Effector CD4-positive, alpha-beta T cell (primary cell): ENCODE measurements around the gene CDK5RAP3.
"Not testable (repeated sequence)": the region's sequence is repeated elsewhere in the genome, so short reads cannot be mapped to it uniquely, and the experiment has no call there.

Source experiments
- DNase-seq: peaks from one replicate; pipeline ENCODE4 v3.0.0-alpha.2; 2020

The CDK5RAP3 gene

DNA sequence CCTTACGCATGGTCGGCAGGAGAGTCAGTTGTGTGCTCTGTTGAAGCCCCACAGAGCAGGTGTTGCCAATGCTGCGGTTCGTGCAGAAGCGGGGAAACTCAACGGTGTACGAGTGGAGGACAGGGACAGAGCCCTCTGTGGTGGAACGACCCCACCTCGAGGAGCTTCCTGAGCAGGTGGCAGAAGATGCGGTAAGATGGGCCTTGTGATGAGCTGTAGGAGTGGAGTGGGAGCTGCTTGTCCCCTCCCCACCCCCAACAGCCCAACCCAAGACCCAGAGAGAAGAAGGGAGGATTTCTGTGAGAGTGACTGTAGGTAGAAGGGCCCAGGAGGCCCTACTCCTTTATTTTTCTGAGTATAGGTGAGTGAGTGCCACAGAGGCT, 4.9 kb downstream of the CDK5RAP3 start:
- DNase-seq: no peak

DNA sequence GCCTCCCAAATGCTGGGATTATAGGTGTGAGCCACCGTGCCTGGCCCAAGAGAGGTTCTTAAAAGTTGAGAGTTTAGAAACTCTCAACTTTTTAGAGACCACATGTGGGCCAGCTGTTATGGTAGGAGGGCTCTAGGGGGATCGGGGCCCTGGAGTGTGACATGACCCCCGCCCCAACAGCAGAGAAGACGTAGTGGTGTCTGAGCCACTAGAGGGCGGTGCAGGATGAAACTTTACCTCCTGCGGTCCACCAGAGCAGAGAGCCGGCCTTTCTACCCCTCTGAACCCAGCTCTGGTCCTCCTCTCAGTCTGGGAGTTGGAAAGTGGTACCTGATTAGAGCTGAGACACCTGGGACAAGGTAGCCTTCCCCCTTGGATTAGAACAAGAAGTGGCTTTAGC, 7.4 kb downstream of the CDK5RAP3 start:
- DNase-seq: peak; percentile 25

DNA sequence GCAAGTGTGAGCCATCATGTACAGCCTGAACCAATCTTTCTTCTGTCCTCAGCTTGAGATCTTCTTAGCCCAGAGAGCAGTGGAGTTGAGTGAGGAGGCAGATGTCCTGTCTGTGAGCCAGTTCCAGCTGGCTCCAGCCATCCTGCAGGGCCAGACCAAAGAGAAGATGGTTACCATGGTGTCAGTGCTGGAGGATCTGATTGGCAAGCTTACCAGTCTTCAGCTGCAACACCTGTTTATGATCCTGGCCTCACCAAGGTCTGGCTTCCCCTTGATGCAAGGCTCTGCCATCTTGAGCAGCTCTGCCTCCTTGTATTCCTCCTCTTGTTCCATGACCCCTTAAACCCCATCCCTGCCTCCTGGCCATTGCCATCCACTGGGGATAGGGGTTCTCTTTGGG, 9.6 kb downstream of the CDK5RAP3 start:
- DNase-seq: no peak

DNA sequence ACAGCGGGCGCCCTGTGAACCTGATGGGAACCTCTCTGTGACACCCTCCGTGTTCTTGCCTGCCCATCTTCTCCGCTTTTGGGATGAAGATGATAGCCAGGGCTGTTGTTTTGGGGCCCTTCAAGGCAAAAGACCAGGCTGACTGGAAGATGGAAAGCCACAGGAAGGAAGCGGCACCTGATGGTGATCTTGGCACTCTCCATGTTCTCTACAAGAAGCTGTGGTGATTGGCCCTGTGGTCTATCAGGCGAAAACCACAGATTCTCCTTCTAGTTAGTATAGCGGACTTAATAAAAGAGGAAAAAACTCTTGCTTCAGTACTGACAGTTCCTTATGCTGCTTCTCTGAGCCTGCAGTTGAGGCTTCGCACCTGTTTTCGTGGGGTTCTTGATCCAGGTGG, 10.5 kb downstream of the CDK5RAP3 start:
- no peak for DNase-seq

DNA sequence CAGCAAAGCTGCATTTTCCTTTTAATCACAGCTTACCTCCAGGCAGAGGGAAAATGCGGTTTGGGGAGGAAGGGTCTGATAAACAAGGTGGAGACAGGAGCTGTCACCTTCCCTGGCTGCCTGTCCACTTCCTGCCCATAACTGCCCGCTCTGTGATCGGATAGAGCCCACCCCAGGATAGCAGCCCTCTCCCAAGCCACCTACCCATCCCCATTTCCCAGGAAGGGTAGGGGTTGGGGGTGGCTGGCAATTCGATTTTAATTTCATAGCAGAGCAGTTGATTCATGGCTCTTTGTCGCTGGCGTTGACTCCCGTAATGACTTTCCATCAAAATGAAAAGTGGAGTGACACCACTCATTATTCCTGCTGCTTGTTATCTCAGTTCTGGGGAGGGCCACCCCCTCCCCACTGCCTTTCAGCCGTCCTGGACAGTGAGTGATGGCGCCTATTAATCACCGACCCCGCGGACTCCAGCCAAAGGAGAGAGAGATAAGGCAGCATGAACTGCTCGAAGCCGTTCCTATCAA, 11.2 kb downstream of the CDK5RAP3 start:
- DNase-seq: no peak

DNA sequence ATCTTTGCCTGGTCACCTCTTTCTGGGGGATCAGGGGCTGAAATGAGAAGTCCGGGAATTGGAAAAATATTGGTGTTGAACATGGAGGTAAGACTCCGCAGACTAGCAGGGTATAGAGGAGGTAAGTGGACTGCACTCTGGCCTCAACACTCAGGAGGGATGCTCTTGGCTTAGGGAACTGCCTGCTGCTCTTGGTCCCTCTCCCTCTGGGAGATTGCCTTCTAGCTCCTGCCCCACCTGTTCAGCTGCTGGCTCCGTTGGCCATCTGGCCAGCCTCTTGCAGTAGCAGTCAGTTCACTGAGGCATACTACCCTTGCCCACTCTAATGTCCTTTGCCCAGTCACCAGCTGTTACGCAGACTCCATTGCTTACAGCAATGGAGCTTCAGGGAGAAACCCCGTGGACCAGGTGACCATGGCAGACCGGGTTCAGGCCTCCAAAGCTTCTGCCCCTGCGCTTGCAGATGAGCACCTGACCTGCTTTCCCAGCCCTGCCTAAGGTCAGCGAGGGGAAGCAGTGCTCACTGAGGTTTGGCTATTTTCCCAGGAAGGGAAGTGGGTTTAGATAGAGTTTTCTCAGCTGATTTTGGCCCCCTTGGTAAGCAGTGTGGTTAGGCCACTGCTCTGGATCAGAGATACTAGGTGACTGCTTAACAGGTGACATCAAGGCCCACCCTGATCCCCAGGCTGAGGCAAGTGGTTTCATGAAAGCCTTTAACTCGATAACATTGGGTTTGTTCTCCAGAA, 11.9 kb downstream of the CDK5RAP3 start:
- DNase-seq: no peak

DNA sequence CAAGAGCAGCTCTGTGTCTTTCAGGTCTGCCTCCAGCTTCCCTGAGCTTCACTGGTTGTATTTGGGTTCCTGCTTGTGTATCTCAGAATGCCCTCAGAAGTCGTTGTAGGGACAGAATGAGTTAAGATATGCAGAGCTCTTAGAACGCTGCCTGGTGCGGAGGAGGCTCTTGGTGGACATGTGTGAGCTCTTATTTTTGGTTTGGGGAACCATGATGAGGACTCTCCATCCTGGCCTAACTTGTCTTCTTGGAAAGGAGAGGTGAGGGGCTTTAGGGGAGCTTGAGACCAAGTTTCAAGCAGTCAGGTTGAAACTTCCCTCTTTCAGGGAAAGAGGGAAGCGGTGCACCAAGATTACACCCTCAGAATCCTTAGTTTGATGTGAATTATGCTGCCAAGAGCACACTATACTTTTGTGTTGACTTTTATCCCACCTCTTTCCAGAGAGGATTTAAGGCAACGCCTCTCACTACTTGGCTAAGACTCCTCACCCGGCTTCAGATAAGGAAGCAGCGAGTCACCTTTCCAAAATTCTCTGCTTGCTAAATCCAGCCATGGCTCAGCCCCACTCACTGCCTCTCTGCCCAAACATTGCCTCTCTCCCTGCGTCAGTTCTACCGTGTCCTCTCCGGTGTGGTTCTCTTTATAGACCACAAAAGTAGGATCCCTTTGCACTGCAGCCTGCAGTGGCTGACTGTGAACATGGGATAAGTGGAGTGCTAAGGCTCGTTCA, 12.7 kb downstream of the CDK5RAP3 start:
- no peak for DNase-seq

DNA sequence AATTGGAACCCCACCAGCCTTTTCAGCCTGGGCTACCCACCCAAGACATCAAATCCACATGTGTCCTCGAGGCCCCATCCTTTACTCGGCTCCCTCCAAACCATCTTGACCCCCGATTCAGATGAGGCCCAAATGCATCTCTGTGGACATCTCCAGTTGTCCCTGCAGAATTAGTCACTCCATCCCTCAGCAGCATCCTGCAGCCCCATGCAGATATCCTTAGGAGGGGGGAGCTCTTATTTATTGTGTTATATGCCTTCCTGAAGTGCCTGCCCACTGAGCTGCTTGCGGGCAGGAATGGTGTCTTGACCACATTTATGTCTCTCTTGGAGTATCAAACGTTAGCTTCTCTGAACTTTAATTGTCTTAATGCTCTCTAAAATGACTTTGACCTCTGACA, 15.6 kb downstream of the CDK5RAP3 start:
- DNase-seq: no peak

DNA sequence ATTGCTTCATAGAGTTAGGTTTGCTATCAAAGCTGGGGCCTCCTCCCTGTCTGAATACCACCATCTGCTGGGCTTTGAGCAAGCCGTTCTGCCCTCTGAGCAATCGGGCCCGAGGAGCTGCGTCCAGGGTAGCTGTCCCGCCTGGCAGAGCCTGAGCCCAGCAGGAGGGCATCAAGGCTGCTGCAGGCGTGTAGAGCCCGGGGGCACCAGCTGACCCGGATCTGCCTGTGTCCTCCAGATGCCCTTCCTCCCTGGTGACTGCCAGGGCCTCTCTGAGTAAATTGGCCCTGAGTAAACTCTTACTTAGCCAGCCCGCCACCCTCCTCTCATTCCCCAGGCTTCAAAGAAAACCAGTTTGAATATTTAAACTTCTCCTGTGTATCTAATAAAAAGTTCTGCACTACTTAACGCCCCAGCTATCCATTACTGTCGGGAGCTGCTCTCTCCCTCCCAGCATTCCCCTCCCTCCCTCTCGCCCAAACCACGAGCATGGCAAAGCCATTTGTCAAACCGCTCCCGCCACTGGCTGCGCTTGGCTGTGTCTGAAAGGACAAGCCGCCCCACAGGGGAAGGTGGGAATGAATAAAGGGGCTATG, 16.4 kb downstream of the CDK5RAP3 start:
- DNase-seq: no peak

DNA sequence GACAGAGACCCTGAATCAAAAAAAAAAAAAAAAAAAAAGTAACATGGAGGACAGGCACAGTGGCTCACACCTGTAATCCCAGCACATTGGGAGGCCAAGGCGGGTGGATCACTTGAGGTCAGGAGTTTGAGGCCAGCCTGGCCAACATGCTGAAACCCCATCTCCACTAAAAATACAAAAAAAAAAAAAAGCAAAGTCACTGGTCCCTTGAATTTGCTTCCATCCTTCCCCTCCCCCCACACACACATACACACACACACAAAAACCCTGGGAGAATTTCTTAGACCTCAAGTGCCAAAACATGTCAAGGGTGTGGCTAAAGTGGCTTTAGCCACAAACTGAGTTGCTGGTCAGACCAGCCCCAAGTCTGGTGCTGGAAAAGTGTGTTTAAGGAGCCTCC, 17.5 kb downstream of the CDK5RAP3 start:
- not testable (repeated sequence) for DNase-seq

DNA sequence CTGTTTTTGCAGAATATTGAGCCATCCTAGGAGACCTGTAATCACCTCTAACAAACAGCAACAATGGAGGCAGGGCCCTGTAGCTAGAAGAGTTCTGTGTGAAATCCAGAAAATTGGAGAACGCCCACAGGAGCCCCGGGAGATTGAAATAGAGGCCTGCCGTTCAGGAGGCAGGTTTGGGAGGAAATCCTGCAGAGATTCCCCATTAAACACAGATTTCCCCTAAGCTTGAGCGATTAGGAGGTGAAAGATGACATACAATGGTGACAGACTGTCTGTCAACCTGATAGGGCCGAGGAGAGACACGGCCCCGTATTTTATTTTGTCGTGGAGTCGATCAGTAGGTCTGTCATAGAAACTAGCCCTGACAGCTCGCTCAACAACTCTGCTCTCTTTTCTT, 18.2 kb downstream of the CDK5RAP3 start:
- no peak for DNase-seq

DNA sequence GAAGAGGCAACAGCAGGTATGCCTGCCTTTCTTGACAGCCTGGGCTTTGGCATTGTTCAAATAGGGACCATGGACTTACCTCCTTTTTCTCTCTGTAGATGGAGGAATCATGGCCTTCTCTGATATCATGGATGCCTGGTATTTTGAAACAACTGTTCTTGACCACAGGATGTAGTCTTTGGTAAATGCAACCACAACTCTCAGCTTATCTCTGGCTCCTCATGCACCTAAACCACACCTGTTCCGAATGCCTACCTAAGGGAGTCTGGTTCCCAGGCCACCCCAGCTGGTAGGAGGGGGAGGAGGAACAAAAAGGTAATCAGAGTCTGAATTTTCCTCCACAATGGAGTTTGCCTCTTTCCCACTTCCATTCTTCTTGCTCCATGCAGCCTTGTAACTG, 18.8 kb downstream of the CDK5RAP3 start:
- no peak for DNase-seq

DNA sequence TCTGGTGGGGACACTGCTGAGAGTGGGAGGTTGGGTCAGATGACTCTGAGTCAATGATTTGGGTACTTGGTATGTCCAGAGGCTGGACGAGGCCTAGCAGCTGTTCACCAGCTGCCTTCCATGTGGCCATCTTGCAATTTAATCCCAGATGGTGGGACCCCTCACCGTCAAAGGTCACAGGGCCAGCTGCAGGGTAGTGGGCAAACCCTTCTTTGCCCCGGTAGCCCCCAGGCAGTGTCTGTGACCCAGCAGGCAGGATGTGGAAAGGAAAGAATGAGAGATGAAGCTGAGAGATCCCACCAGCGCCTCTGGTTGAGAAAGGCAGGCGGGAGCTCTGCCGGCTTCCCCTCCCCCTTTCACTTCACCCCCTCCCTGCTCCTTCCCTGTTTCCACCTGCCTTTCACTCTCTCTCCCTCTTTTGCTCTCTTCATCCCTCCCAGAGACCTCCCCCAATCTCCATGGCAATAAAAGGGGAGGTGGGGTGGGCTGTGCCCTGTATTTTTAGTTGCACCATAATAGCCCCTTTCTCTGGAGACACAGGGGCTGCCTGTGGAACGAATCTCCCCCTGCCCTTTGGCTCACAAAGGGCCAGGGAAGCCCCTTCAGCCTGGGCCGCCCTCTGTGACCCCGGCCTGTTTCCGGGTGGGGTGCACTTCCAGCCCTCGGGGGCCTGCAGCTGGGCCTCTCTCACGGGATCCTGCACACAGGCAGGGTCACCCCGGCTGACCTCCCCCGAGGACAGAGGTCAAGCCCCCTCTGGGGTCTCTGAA, 20.2 kb downstream of the CDK5RAP3 start:
- DNase-seq: no peak

DNA sequence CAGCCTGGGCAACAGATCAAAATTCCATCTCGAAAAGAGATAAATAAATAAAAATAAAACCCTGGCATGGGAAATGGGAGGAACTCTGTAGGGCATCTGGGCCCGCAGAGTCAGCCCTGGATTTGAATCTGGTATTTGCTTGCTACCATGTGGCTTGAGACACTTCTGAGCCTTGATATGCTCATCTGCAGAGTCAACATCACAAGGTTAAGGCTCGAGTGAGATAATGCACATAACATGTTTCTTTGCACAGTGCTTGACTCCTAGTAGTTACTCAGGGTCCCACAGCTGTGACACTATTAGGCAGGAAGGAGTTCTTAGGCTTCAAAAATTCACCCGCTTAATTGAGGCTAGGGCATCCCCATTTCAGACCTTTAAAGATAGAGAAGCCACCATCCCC, 21.3 kb downstream of the CDK5RAP3 start:
- DNase-seq: no peak

DNA sequence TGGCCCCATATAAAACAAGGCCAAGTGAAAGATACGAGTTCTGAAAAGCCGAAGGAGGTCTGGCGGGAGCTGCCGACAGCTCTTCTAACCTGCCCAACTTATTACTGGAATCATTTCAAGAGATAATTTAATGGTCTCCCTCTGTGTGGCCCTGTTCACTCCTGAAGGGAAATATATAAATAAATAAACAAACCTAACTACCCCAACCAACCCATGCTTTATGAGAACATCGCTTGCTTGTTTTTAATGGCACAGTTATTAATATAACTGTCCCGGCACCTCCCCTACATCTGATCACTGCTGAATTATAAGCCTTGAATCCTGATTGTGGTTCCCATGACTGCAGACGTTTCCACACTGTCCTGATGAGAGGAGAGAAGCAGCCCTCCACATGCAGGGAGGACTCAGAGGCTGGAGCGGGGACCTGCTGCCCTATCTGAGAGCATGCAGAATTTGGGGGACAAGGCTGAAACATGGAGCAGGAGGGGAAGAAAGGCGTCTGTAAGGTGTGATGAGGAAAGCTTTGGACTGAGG, 22.2 kb downstream of the CDK5RAP3 start:
- no peak for DNase-seq

DNA sequence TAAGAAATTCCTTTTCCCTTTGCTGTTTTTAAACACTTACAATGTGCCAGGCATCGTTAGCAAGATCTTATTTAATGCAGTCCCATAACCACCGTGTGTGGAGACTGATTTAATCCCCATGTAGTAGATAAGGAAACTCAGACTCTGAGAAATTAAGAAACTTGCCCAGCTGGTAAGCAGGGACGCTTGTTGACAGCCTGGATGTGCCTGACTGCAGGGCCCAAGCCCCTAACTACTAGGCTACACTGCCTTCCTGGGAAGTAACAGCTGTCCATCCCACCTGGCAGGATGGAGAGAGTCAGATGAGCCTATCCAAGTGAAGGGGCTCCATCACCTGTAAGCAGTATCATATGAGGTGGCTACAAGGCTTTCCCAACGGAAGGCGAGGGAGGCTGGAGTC, 23.1 kb downstream of the CDK5RAP3 start:
- DNase-seq: no peak

DNA sequence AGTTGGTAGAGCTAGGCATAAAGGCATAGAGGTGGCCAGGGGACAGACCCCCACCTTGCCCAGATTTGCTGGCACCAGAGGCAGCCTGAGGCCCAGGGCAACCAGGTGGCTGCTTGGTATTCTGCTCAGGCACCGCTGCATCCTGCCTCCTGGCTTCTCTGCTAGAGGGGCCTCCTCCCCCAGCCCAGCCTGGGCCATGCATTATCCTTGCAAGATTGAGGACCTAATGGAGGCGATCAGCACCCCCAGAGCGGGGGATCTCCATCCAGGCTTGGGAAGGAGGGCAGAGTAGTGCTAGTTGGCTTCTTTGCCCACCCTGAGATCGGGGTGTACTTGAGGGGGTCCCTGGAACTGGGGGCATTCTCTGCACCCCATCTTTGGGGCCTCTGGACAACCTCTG, 23.8 kb downstream of the CDK5RAP3 start:
- DNase-seq: no peak

DNA sequence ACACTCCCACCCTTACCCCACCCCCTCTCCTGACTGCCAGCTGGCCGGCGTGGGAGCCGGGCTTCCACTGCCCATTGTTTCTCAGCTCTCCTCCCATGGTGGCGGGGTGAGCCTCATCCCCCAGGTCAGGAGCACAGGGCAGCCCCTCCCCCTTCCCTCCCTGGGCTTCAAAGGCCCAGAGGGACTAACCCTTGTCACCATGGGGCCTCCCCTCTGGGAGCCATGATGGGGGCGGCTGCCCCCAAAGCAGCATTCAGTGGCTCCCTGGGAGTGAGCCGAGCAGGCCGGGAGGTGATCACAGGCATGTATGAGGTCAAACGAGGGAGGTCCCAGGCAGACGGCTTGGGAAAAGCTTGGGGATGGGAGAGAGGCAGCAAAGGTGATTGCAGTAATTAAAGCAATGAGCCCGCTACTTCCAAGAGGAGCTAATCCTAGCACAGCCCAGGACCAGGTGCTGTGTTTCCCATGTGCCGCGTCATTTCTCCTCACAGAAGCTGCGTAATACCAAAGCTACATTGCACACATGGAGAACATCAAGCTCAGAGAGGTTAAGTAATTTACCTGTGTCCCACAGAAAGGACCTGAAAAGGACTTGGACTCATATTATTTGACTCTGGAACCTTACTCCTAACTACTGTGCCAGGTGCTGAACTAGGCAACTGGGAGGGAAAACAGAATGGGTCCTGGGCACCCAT, 24.5 kb downstream of the CDK5RAP3 start:
- no peak for DNase-seq

DNA sequence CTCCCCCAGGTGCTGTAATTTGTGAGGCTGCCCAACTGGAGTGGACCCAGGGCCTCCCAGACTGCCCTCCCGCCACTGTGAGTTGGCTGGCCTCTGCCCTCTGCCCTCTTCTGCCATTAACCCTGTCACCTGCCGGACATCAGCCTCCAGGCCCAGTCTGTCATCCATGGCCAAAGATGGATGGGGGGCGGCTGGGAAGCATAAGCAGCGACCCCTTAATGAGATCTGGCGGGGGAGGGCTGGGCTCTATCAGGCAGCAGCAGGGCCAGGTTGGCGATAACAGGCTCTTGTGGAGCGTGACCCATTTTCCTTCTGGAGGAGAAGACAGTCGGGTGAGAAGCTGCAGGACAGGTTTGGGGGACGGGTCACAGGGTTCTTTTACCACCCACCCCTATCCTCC, 25.3 kb downstream of the CDK5RAP3 start:
- no peak for DNase-seq

DNA sequence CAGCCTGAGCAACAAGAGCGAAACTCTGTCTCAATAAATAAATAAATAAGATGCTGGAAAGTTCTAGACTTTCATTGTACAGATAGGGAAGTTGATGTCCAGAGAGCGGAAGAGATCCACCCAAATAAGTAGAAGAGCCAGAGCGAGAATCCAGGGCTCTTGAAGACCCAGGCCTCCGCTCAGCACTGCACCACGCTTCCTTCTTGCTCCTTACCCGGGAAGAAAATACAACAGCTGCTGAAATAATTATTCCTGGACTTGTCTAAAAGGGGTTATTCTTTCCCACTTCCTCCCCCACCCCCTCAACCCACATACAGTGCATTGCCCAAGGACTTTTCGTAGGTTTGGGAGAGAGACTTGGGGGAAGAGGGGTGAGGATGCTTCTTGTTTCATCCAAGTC, 26.7 kb downstream of the CDK5RAP3 start:
- DNase-seq: no peak

DNA sequence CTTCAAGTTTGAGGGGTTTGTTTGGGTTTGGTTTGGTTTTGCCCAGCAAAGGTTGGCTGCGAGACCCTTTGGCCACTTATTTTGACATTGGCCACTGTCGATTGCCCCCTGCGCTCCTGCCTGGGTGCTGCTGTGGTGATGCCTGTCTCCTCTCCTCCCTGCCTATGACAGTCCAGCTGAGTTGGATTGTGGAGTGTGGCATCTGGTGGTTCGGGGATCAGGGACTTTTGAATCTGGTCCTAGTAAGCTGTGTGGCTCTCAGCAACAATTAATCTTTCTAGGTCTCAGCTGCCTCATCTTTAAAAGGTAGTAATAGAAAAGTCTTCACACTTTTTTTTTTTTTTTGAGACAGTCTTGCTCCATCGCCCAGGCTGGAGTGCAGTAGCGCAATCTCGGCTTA, 27.1 kb downstream of the CDK5RAP3 start:
- no peak for DNase-seq

DNA sequence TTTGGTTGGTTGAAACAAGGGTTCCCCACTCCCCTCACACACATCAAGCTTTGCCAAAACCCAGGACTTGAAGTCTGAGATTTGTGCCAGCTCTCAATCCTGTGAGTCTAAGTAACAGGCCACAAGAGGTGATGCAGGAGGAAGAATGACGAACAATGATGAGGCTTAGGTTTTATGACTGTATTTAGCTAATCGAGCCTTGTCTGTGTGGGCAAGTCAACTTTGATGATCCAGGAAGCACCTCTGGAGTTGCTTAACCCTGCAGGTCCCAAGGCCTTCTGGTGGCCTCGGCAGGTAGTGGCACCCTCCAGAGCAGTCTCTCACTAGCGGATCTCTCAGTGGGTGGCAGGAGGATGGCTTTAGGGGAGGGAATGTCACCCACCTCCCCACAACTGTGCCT, 28.7 kb downstream of the CDK5RAP3 start:
- no peak for DNase-seq
